COLO668 (cell line): ENCODE data around the gene TRIM13.
"Not testable (repeated sequence)": the region's sequence is repeated elsewhere in the genome, so short reads cannot be mapped to it uniquely, and the experiment has no call there.

ENCODE experiments used
- DNase-seq: peaks from one replicate; lab custom pipeline; 2025; ENCODE audit not compliant: unreplicated experiment; lab: John Stamatoyannopoulos, UW

TRIM13 gene

DNA sequence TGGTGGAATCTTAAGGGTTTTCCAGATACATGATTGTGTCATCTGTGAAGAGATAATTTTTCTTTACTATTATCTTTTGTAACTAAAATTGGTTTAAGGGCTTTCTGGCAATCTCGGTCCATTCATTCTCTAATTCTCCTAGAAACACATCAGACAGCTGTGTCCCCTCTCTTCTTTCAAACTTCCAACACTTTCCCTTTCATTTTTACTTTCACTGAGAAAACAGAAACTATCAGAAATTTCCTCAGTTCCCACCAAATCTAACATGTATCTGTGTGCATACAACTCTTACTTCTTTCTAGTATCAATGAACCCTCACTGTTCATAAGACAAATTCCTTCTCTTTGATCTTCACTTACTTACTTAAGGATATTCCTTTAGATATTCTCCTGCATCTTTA lies 58.6 kb downstream of the TRIM13 start:
- no peak for DNase-seq

DNA sequence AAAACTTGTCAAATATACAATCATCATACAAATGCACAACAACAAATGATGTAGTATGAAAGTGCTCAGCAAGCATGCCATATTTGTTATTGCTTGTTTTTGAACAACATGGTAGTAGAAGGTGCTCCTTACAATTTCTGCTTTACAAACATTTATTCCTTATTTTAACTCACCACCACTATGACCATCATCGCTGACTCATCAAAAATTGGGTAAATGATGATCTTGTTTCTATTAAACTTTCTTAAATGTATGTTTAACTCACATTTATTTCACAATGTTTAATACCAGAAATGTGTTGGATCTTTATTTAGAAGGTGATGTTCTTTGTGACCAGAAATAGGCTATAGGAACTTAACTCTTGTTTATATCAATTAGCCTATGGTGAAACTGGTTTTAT lies 63.9 kb downstream of the TRIM13 start:
- no peak for DNase-seq

DNA sequence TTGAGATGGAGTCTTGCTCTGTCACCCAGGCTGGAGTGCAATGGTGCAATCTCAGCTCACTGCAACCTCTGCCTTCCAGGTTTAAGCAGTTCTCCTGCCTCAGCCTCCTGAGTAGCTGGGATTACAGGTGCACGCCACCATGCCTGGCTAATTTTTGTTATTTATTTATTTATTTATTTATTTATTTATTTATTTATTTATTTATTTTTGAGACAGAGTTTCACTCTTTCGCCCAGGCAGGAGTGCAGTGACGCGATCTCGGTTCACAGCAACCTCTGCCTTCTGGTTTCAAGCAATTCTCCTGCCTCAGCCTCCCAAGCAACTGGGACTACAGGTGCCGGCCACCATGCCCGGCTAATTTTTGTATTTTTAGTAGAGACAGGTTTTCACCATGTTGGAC lies 65.5 kb downstream of the TRIM13 start:
- not testable (repeated sequence) for DNase-seq

DNA sequence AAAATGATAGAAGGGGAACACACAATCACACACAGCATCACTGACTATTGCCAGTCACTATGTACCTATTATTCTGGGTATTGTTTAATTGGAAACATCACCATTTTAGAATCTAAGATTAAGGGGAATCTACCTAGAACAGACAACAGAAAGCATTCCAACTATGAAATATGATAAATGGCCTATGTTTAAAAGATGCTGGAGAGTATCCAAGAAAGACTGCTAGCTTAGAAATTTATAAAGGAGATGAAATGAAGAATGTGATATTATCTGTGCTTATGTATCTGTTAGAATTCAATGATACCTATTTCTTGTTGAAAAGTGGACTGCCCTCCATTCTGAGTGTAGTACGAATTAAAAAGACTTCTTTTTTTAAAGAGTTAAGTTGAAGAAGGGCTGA lies 68.9 kb downstream of the TRIM13 start:
- no peak for DNase-seq
